ENCODE results near the gene GALNT18. TPM values are rescaled to one million over a fixed set of nuclear protein-coding genes. Genes with fewer than 3 reads are reported as not detected.
A peak's percentile ranks its signal among the peaks of the same experiment; 100 is the strongest.

GALNT18 gene
- total RNA-seq, 2 donors from 2014 or later, result 29.4 to 105 TPM

DNA sequence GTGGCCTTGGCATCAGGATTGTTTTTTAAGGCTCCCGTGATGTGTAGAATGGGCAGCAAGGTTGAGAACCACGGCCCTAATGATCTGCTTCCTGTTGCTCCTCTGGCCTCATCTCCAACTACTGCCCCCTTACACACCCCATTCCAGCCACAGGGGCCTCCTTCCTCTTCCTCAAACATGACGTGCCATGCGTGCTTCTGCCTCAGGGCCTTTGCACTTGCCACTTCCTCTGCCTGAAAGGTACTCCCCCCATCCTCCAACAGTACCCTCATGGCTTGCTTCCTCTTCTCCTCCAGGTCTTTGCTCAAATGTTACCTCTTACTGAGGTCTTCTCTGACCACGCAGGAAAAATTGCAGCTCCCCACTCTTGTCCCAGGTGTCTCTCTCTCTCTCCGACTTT, 174.8 kb downstream of the GALNT18 start:
- Histone ChIP-seq H3K4me3 (no peak overlapping the region), H3K27ac (no peak overlapping the region), H3K9me3 (no peaks in the 10 kb centered on the region), H3K4me1 (replicated peaks) (no peaks in the 10 kb centered on the region), H3K27me3 (replicated peaks; ENCODE audit: insufficient read depth) (no peaks in the 10 kb centered on the region), H3K36me3 (no peaks in the 10 kb centered on the region)
- WGBS, result 88% methylated on average over 6 of the region's 6 CpGs
- intact Hi-C loops (cut with DNase I), result no loop called here
- no peak for DNase-seq (ENCODE audit: low spot score)
- TF ChIP-seq, protein P1, sequence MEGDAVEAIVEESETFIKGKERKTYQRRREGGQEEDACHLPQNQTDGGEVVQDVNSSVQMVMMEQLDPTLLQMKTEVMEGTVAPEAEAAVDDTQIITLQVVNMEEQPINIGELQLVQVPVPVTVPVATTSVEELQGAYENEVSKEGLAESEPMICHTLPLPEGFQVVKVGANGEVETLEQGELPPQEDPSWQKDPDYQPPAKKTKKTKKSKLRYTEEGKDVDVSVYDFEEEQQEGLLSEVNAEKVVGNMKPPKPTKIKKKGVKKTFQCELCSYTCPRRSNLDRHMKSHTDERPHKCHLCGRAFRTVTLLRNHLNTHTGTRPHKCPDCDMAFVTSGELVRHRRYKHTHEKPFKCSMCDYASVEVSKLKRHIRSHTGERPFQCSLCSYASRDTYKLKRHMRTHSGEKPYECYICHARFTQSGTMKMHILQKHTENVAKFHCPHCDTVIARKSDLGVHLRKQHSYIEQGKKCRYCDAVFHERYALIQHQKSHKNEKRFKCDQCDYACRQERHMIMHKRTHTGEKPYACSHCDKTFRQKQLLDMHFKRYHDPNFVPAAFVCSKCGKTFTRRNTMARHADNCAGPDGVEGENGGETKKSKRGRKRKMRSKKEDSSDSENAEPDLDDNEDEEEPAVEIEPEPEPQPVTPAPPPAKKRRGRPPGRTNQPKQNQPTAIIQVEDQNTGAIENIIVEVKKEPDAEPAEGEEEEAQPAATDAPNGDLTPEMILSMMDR (IDR thresholded peaks at IDR 0.05), result no peak
- TF ChIP-seq POLR2A (IDR thresholded peaks at IDR 0.05) (no peak), POLR2AphosphoS5 (IDR thresholded peaks at IDR 0.05) (no peak)

- H3K4me3 ChIP-seq, result no peak overlapping the region
- no peaks in the 10 kb centered on the region for H3K4me1 ChIP-seq (replicated peaks)
- DNase-seq (ENCODE audit: low spot score), result no peak
- intact Hi-C loops (cut with DNase I), result no loop called here
- H3K27me3 ChIP-seq (replicated peaks; ENCODE audit: insufficient read depth), result no peaks in the 10 kb centered on the region
- 94% methylated on average over 2 of the region's 2 CpGs for WGBS
- H3K36me3 ChIP-seq, result no peaks in the 10 kb centered on the region
- no peak overlapping the region for H3K27ac ChIP-seq
- TF ChIP-seq, protein P1 (IDR thresholded peaks at IDR 0.05), result no peak
- TF ChIP-seq POLR2A (IDR thresholded peaks at IDR 0.05), result no peak
- no peak for TF ChIP-seq POLR2AphosphoS5 (IDR thresholded peaks at IDR 0.05)
- H3K9me3 ChIP-seq, result no peaks in the 10 kb centered on the region
These were observed 175.2 kb downstream of the GALNT18 start for GRCh38 chr11:11446564-11446963.

- Histone ChIP-seq H3K27me3 (replicated peaks; ENCODE audit: insufficient read depth) (no peaks in the 10 kb centered on the region), H3K4me3 (no peak overlapping the region), H3K9me3 (no peaks in the 10 kb centered on the region), H3K4me1 (replicated peaks) (no peaks in the 10 kb centered on the region), H3K36me3 (no peaks in the 10 kb centered on the region), H3K27ac (no peak overlapping the region)
- TF ChIP-seq POLR2AphosphoS5 (IDR thresholded peaks at IDR 0.05) (no peak), POLR2A (IDR thresholded peaks at IDR 0.05) (no peak)
- TF ChIP-seq, protein P1 (IDR thresholded peaks at IDR 0.05), result no peak
- intact Hi-C loops (cut with DNase I), result no loop called here
- DNase-seq (ENCODE audit: low spot score), result no peak
- WGBS, result 93% methylated on average over 13 of the region's 13 CpGs
These were observed 176.2 kb downstream of the GALNT18 start for GRCh38 chr11:11445441-11446185.

GRCh38 chr11:11444804-11445131, 177.0 kb downstream of the GALNT18 start:
- TF ChIP-seq POLR2A (IDR thresholded peaks at IDR 0.05), result no peak
- TF ChIP-seq, protein P1 (IDR thresholded peaks at IDR 0.05), result no peak
- no peak for TF ChIP-seq POLR2AphosphoS5 (IDR thresholded peaks at IDR 0.05)
- Histone ChIP-seq H3K36me3 (no peaks in the 10 kb centered on the region), H3K4me1 (replicated peaks) (no peaks in the 10 kb centered on the region), H3K4me3 (no peak overlapping the region), H3K9me3 (no peaks in the 10 kb centered on the region), H3K27ac (peak overlapping the region; percentile 51 to 61), H3K27me3 (replicated peaks; ENCODE audit: insufficient read depth) (no peaks in the 10 kb centered on the region)
- intact Hi-C loops (cut with DNase I), result no loop called here
- DNase-seq (ENCODE audit: low spot score), result no peak
- 20% methylated on average over 5 of the region's 5 CpGs for WGBS

Data from prostate gland (tissue), 2 donors.